OCI-LY3 (cell line): ENCODE results near the gene PREB.

ENCODE experiments used
- H2AFZ ChIP-seq: fragments of 200-600, 300-600 bp; shearing (Covaris generic); 2 replicates; pipeline ENCODE4 v1.6.0; 2014; ENCODE audit warnings: antibody characterized with exemption, low read depth, low read length
- H3K27ac ChIP-seq: fragments of 200-600, 300-600 bp; sonication (generic); 2 replicates; pipeline ENCODE4 v1.5.1; 2014; ENCODE audit warnings: mild to moderate bottlenecking, low read length, moderate library complexity, mixed read lengths
- H3K27me3 ChIP-seq: fragments of 200-600, 300-600 bp; sonication (generic); 2 replicates; pipeline ENCODE4 v1.6.1; 2014; ENCODE audit warnings: low read depth, low read length, mixed read lengths
- H3K36me3 ChIP-seq: fragments of 200-600, 300-600 bp; sonication (generic); replicated peaks from 2 replicates; pipeline ENCODE3; 2014; ENCODE audit warnings: low read depth, low read length, mixed read lengths
- H3K4me1 ChIP-seq: fragments of 300-600, 200-600 bp; sonication (generic); 2 replicates; pipeline ENCODE4 v1.6.1; 2014; ENCODE audit warnings: low read length, mixed read lengths
- H3K4me2 ChIP-seq: fragments of 200-600, 300-600 bp; sonication (generic); 2 replicates; pipeline ENCODE4 v1.6.1; 2014; ENCODE audit warnings: low read length, mixed read lengths
- H3K4me3 ChIP-seq: fragments of 300-600, 200-600 bp; sonication (generic); 2 replicates; pipeline ENCODE4 v1.5.1; 2014; ENCODE audit warnings: antibody characterized with exemption, mild to moderate bottlenecking, low read length, moderate library complexity
- H3K79me2 ChIP-seq: fragments of 300-600, 200-600 bp; shearing (Covaris generic); 2 replicates; pipeline ENCODE4 v1.6.1; 2014; ENCODE audit warnings: mild to moderate bottlenecking, low read length, mixed read lengths
- H3K9ac ChIP-seq: fragments of 300-600, 200-600 bp; shearing (Covaris generic); 2 replicates; pipeline ENCODE4 v1.6.0; 2014; ENCODE audit warnings: mild to moderate bottlenecking, low read length, moderate library complexity
- H3K9me3 ChIP-seq: fragments of 200-600, 300-600 bp; shearing (Covaris generic); 2 replicates; pipeline ENCODE4 v1.6.1; 2014; ENCODE audit warnings: low read length, mixed read lengths; ENCODE audit not compliant: insufficient read depth
- H4K20me1 ChIP-seq: fragments of 200-600, 300-600 bp; sonication (generic); 2 replicates; pipeline ENCODE4 v1.6.1; 2016; ENCODE audit warnings: low read length, mixed read lengths; ENCODE audit not compliant: insufficient read depth
- CTCF ChIP-seq: fragments of 200-600, 300-600 bp; sonication (generic); IDR thresholded peaks from 2 replicates; pipeline ENCODE4 v1.5.1; 2014; ENCODE audit warnings: antibody characterized with exemption, low read length, low read depth
- EZH2phosphoT487 ChIP-seq: fragments of 200-600 bp; shearing (Covaris generic); IDR thresholded peaks from 2 replicates; pipeline ENCODE4 v1.6.1; 2018; ENCODE audit warnings: antibody characterized with exemption, mixed run types, low read depth

Gene PREB

GRCh38 chr2:27148801-27149439, 14.5 kb upstream of the PREB start, which contains the start of gene TCF23:
TSS of gene TCF23 (plus strand) at chr2:27149004. CDS start at chr2:27149134, 130 bp downstream.
- Histone ChIP-seq H3K27ac (no peak within 1 kb of the TSS), H3K4me3 (no peak within 1 kb of the TSS), H3K4me2 (no peak within 1 kb of the TSS), H3K9me3 (no peaks in the 10 kb centered on the region), H3K27me3 (no peaks in the 10 kb centered on the region), H4K20me1 (no peaks in the 10 kb centered on the region), H3K4me1 (peaks cover 17% of the 10 kb centered on the region), H3K36me3 (no peaks in the 10 kb centered on the region), H2AFZ (no peak within 1 kb of the TSS), H3K9ac (no peak within 1 kb of the TSS), H3K79me2 (no peaks in the 10 kb centered on the region)
- TF ChIP-seq CTCF: no peak
- no peak for TF ChIP-seq EZH2phosphoT487

- H3K9ac ChIP-seq: no peak overlapping the region
- peaks cover 7% of the 10 kb centered on the region for H3K27me3 ChIP-seq
- H3K9me3 ChIP-seq: no peaks in the 10 kb centered on the region
- no peaks in the 10 kb centered on the region for H3K36me3 ChIP-seq
- no peak overlapping the region for H3K4me3 ChIP-seq
- no peak overlapping the region for H3K27ac ChIP-seq
- H2AFZ ChIP-seq: no peak overlapping the region
- no peak overlapping the region for H3K4me2 ChIP-seq
- TF ChIP-seq CTCF (no peak), EZH2phosphoT487 (no peak)
- H3K79me2 ChIP-seq: no peaks in the 10 kb centered on the region
- H4K20me1 ChIP-seq: no peaks in the 10 kb centered on the region
- peaks cover 7% of the 10 kb centered on the region for H3K4me1 ChIP-seq
These were observed 13.5 kb upstream of the PREB start for GRCh38 chr2:27147935-27148334.

- Histone ChIP-seq H3K9me3 (no peaks in the 10 kb centered on the region), H3K79me2 (no peaks in the 10 kb centered on the region), H3K4me3 (no peak overlapping the region), H3K27me3 (peaks cover 7% of the 10 kb centered on the region), H3K9ac (no peak overlapping the region), H3K36me3 (no peaks in the 10 kb centered on the region), H3K4me1 (no peaks in the 10 kb centered on the region), H4K20me1 (no peaks in the 10 kb centered on the region), H2AFZ (no peak overlapping the region), H3K27ac (no peak overlapping the region), H3K4me2 (no peak overlapping the region)
- TF ChIP-seq CTCF (no peak), EZH2phosphoT487 (no peak)
These were observed 11.2 kb upstream of the PREB start for GRCh38 chr2:27145682-27146081.

GRCh38 chr2:27143285-27143684, 8.8 kb upstream of the PREB start:
- no peaks in the 10 kb centered on the region for H3K4me1 ChIP-seq
- no peak overlapping the region for H3K9ac ChIP-seq
- H4K20me1 ChIP-seq: no peaks in the 10 kb centered on the region
- no peak overlapping the region for H3K4me3 ChIP-seq
- H3K79me2 ChIP-seq: no peaks in the 10 kb centered on the region
- no peak for TF ChIP-seq CTCF
- no peaks in the 10 kb centered on the region for H3K9me3 ChIP-seq
- H3K36me3 ChIP-seq: no peaks in the 10 kb centered on the region
- peaks cover 7% of the 10 kb centered on the region for H3K27me3 ChIP-seq
- H3K4me2 ChIP-seq: no peak overlapping the region
- no peak overlapping the region for H2AFZ ChIP-seq
- no peak overlapping the region for H3K27ac ChIP-seq
